Rectal smooth muscle tissue (tissue), 1 donor: ENCODE measurements around the gene MROH7.

ENCODE experiments used
- H3K27ac ChIP-seq: one replicate; pipeline ENCODE4 v1.7.0; 2013; ENCODE audit warnings: low read depth, low read length, inconsistent platforms
- H3K27me3 ChIP-seq: one replicate; pipeline ENCODE4 v1.7.0; 2013; ENCODE audit warnings: low read length; ENCODE audit not compliant: control insufficient read depth, insufficient read depth
- H3K36me3 ChIP-seq: one replicate; pipeline ENCODE4 v1.7.0; 2013; ENCODE audit warnings: low read length; ENCODE audit not compliant: control insufficient read depth, insufficient read depth
- H3K4me1 ChIP-seq: one replicate; pipeline ENCODE4 v1.7.0; 2013; ENCODE audit warnings: low read length; ENCODE audit not compliant: control insufficient read depth, insufficient read depth
- H3K4me3 ChIP-seq: one replicate; pipeline ENCODE4 v1.7.0; 2013; ENCODE audit warnings: low read length
- H3K9ac ChIP-seq: one replicate; pipeline ENCODE4 v1.7.0; 2013; ENCODE audit warnings: low read length

MROH7 gene

GRCh38 chr1:54695764-54696163 lies 54.2 kb downstream of the MROH7 start:
- no peaks in the 10 kb centered on the region for H3K27me3 ChIP-seq

DNA sequence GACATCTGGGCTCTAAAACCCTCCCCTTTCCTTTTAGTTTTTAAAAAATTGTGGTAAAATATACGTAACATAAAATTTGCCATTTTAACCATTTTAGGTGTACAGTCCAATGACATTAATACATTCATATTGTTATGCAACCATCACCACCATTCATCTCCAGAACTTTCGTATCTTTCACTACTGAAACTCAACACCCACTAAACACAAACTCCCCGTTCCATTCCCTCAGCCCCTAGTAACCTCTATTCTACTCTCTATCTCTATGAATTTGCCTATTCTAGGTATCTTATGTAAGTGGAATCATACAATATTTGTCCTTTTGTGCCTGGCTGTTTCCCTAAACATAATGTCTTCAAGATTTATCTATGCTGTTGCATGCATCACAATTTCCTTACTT lies 54.7 kb downstream of the MROH7 start:
- no peak overlapping the region for H3K9ac ChIP-seq
- H3K27ac ChIP-seq: no peak overlapping the region
- H3K27me3 ChIP-seq: no peaks in the 10 kb centered on the region
- no peaks in the 10 kb centered on the region for H3K4me1 ChIP-seq
- no peak overlapping the region for H3K4me3 ChIP-seq
- no peaks in the 10 kb centered on the region for H3K36me3 ChIP-seq

More at GRCh38 chr1:54695764-54696163, 54.2 kb downstream of the MROH7 start:
- H3K36me3 ChIP-seq: no peaks in the 10 kb centered on the region
- H3K4me3 ChIP-seq: no peak overlapping the region
- no peak overlapping the region for H3K9ac ChIP-seq
- no peak overlapping the region for H3K27ac ChIP-seq
- no peaks in the 10 kb centered on the region for H3K4me1 ChIP-seq

DNA sequence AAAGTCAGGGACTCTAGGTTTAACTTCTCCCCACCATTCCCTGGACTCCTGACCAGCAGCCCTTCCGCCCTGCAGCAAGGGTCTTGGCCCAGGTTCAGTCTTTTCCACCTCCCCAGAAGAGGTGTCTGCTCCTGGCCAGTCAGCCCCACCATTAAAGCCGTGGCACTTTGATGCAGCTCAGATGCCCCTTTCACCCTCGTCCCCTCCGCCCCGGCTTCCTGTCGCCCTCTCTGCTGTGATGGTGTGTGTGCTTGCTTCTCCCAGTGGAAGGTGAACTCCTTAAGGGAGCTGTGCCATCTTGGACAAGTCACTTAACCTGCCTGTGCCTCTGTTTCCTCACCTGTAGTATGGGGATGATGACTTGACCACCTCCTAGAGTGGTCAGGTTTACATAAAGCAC lies 56.3 kb downstream of the MROH7 start:
- Histone ChIP-seq H3K36me3 (no peaks in the 10 kb centered on the region), H3K9ac (no peak overlapping the region), H3K4me3 (no peak overlapping the region), H3K27me3 (no peaks in the 10 kb centered on the region), H3K4me1 (no peaks in the 10 kb centered on the region), H3K27ac (no peak overlapping the region)

- Histone ChIP-seq H3K27me3 (no peaks in the 10 kb centered on the region), H3K4me3 (no peak overlapping the region), H3K27ac (no peak overlapping the region), H3K36me3 (no peaks in the 10 kb centered on the region), H3K4me1 (no peaks in the 10 kb centered on the region), H3K9ac (no peak overlapping the region)
Measured at GRCh38 chr1:54698346-54698745, 56.8 kb downstream of the MROH7 start.

DNA sequence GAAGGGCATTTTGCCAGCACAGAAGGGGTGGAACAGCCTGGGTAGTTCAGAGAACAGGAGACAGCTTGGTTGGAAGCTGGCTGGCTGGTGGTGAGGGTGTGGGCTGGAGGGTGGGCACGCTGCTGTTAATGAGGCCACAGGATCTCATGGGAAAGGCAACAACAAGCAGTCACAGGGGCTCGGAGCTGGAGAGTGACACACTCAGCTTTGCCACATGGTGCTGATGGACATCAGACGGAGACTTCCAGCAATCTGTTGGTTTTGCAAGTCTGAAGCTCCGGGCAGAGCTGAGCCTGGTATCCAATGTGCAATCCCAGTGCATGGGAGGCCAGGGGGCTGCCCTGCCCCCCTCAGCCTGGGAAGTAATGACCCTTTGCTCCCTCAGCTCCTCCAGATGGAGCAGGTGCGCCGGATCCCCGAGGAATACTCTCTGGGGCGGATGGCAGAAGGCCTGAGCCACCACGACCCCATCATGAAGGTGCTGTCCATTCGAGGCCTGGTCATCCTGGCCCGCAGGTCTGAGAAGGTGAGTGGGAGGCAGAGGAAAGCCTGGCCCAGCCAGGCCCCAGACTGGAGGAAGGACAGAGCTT lies 58.4 kb downstream of the MROH7 start:
- Histone ChIP-seq H3K36me3 (no peaks in the 10 kb centered on the region), H3K27ac (no peak overlapping the region), H3K27me3 (no peaks in the 10 kb centered on the region), H3K9ac (no peak overlapping the region), H3K4me3 (no peak overlapping the region), H3K4me1 (no peaks in the 10 kb centered on the region)

- Histone ChIP-seq H3K27me3 (no peaks in the 10 kb centered on the region), H3K4me1 (no peaks in the 10 kb centered on the region), H3K9ac (no peak overlapping the region), H3K27ac (no peak overlapping the region), H3K4me3 (no peak overlapping the region), H3K36me3 (no peaks in the 10 kb centered on the region)
Measured at GRCh38 chr1:54701066-54701465, 59.5 kb downstream of the MROH7 start.

GRCh38 chr1:54701996-54702395 lies 60.4 kb downstream of the MROH7 start:
- H3K27ac ChIP-seq: no peak overlapping the region
- H3K4me3 ChIP-seq: no peak overlapping the region
- no peaks in the 10 kb centered on the region for H3K4me1 ChIP-seq
- no peaks in the 10 kb centered on the region for H3K27me3 ChIP-seq
- no peak overlapping the region for H3K9ac ChIP-seq
- no peaks in the 10 kb centered on the region for H3K36me3 ChIP-seq

DNA sequence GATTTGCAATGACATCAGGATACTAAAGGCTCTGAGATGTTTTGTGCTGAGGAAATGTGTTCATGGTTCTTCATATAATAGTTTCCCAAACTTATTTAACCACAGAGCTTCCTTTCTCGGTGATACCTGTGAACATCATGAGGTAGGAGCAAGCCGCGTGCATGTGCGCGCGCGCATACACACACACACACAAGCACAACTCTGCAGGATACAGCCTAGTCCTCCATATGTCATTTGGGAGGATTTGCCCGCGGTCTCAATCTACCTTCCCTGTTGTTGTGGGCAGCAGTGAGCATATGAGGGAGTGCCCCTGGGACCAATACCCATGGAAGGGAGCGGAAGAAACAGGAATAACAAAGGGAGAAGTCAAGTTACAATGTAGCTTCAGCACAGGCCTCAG lies 61.9 kb downstream of the MROH7 start:
- no peaks in the 10 kb centered on the region for H3K27me3 ChIP-seq
- no peak overlapping the region for H3K27ac ChIP-seq
- no peak overlapping the region for H3K9ac ChIP-seq
- H3K4me3 ChIP-seq: no peak overlapping the region
- H3K36me3 ChIP-seq: no peaks in the 10 kb centered on the region
- H3K4me1 ChIP-seq: no peaks in the 10 kb centered on the region

GRCh38 chr1:54705153-54705552 lies 63.6 kb downstream of the MROH7 start:
- Histone ChIP-seq H3K4me3 (no peak overlapping the region), H3K27ac (no peak overlapping the region), H3K4me1 (no peaks in the 10 kb centered on the region), H3K27me3 (no peaks in the 10 kb centered on the region), H3K36me3 (no peaks in the 10 kb centered on the region), H3K9ac (no peak overlapping the region)

GRCh38 chr1:54706419-54706818 lies 64.8 kb downstream of the MROH7 start:
- no peaks in the 10 kb centered on the region for H3K4me1 ChIP-seq

GRCh38 chr1:54708385-54708784 lies 66.8 kb downstream of the MROH7 start:
- Histone ChIP-seq H3K27me3 (no peaks in the 10 kb centered on the region), H3K4me3 (no peak overlapping the region), H3K4me1 (no peaks in the 10 kb centered on the region), H3K36me3 (no peaks in the 10 kb centered on the region), H3K9ac (no peak overlapping the region), H3K27ac (no peak overlapping the region)

More at GRCh38 chr1:54706419-54706818, 64.8 kb downstream of the MROH7 start:
- Histone ChIP-seq H3K27me3 (no peaks in the 10 kb centered on the region), H3K9ac (no peak overlapping the region), H3K27ac (no peak overlapping the region), H3K4me3 (no peak overlapping the region), H3K36me3 (no peaks in the 10 kb centered on the region)

- Histone ChIP-seq H3K36me3 (no peaks in the 10 kb centered on the region), H3K27ac (no peak overlapping the region), H3K4me1 (no peaks in the 10 kb centered on the region), H3K9ac (no peak overlapping the region), H3K4me3 (no peak overlapping the region), H3K27me3 (no peaks in the 10 kb centered on the region)
Measured at GRCh38 chr1:54709547-54710292, 68.1 kb downstream of the MROH7 start.

DNA sequence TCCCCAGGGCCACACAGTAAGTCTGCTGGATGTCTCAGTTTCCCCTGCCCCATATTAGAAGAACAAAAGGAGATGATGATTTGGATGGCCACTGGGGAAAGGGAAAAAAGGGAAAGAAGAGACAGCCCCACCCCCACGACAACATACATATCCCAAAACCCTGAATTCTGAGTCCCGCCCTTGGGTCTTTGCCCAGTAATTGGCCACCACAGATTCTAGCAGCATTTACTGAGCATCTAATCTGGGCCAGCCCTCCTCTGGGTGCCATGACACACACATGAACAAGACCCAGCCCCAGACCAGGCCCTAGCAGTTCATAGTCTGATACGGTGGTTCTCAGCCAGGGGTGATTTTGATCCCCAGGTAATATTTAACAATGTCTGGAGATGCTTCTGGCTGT lies 68.8 kb downstream of the MROH7 start:
- no peaks in the 10 kb centered on the region for H3K27me3 ChIP-seq
- no peak overlapping the region for H3K9ac ChIP-seq
- H3K27ac ChIP-seq: no peak overlapping the region
- peaks cover 5% of the 10 kb centered on the region for H3K4me1 ChIP-seq
- H3K4me3 ChIP-seq: no peak overlapping the region
- no peaks in the 10 kb centered on the region for H3K36me3 ChIP-seq
